GM12878 (cell line): ENCODE results near the gene BNC2.

Source experiments
- ETV6 ChIP-seq, 2 experiments: fragments of 450-650 bp in 1 of 2; IDR thresholded peaks in 1 of 2; conservative IDR thresholded peaks in 1 of 2; 2 replicates each; pipeline ENCODE4 v1.6.1; 2014; ENCODE audit warnings: antibody characterized with exemption in 1 of 2, borderline replicate concordance in 1 of 2, low read depth in 1 of 2, mild to moderate bottlenecking in 1 of 2, moderate library complexity in 1 of 2
- FOS ChIP-seq: IDR thresholded peaks from 3 replicates; pipeline ENCODE4 v1.6.1; 2011; ENCODE audit warnings: borderline replicate concordance; ENCODE audit not compliant: insufficient read length; ENCODE audit errors: extremely low read depth
- IKZF1 ChIP-seq: fragments of 450-650 bp; conservative IDR thresholded peaks from 2 replicates; pipeline ENCODE4 v1.6.1; 2017; ENCODE audit warnings: antibody characterized with exemption, mild to moderate bottlenecking
- NR2C1 ChIP-seq: fragments of 450-650 bp; IDR thresholded peaks from 2 replicates; pipeline ENCODE4 v1.6.1; 2017; ENCODE audit warnings: antibody characterized with exemption, mild to moderate bottlenecking, moderate library complexity
- PML ChIP-seq: IDR thresholded peaks from 2 replicates; pipeline ENCODE4 v1.6.1; 2012; ENCODE audit warnings: low read length, inconsistent platforms
- POLR2A ChIP-seq: IDR thresholded peaks from 2 replicates; pipeline ENCODE4 v1.6.1; 2011; ENCODE audit warnings: low read depth, mild to moderate bottlenecking, low read length
- RCOR1 ChIP-seq: conservative IDR thresholded peaks from 2 replicates; pipeline ENCODE4 v1.6.1; 2012; ENCODE audit warnings: low read depth, low read length, improper control_type of control experiment
- RFX5 ChIP-seq: IDR thresholded peaks from 2 replicates; pipeline ENCODE4 v1.6.1; 2011; ENCODE audit warnings: low read depth, low read length, improper control_type of control experiment
- TCF12 ChIP-seq: IDR thresholded peaks from 2 replicates; pipeline ENCODE4 v1.6.1; 2011; ENCODE audit warnings: low read depth, mild to moderate bottlenecking, low read length
- TF ChIP-seq, protein P1 (sequence below): IDR thresholded peaks from 2 replicates; pipeline ENCODE4 v1.6.1; 2012; ENCODE audit warnings: mild to moderate bottlenecking, low read depth, low read length
- TF ChIP-seq, protein P2 (sequence below), 3 experiments: IDR thresholded peaks in 2 of 3; conservative IDR thresholded peaks in 1 of 3; 2 replicates each; pipeline ENCODE4 v1.5.1; 2011; ENCODE audit warnings: low read depth in 3 of 3, low read length in 3 of 3, mild to moderate bottlenecking in 3 of 3, control low read depth in 2 of 3, moderate library complexity in 2 of 3, inconsistent platforms in 1 of 3, mixed read lengths in 1 of 3; ENCODE audit not compliant: control insufficient read depth in 2 of 3, insufficient read depth in 1 of 3; ENCODE audit errors: extremely low read depth in 1 of 3
- TF ChIP-seq, protein P3 (sequence below): fragments of 450-650 bp; IDR thresholded peaks from 2 replicates; pipeline ENCODE4 v1.6.1; 2016; ENCODE audit warnings: mild to moderate bottlenecking

DNA sequence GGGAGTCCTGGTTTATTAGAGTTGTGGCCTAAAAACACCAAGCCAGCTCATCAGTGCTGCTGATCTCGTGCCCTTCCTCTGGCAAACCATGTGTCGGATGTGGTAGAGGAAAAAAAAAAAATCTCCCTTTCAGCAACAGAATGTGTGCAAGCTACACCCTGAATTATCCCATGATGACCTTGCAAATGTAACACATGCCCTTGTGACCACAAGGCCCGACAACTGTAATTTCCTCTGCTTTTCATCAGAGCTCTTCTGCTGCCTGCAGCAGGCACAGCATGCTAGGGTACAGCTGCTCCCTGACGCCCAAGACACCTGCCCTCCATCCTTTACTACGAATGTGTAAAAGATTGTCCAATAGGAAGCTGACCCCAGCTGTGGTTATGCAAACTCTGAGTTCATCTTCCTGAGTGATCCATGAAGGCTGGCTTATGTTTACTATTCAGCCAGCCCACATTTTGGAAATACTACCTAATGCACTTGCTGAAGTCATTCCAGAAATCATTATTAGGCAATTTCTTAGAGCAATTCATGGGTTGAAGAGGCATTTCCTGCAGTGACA, 14.6 kb upstream of the BNC2 start:
- TF ChIP-seq FOS: no peak
- TF ChIP-seq TCF12: no peak
- no peak for TF ChIP-seq ETV6 (conservative IDR thresholded peaks at IDR 0.05 in 1 of 2, IDR thresholded peaks at IDR 0.05 in 1 of 2; ENCODE audit: borderline replicate concordance in 1 of 2, low read depth in 1 of 2)
- TF ChIP-seq PML: no peak
- TF ChIP-seq NR2C1: no peak
- TF ChIP-seq, protein P1, sequence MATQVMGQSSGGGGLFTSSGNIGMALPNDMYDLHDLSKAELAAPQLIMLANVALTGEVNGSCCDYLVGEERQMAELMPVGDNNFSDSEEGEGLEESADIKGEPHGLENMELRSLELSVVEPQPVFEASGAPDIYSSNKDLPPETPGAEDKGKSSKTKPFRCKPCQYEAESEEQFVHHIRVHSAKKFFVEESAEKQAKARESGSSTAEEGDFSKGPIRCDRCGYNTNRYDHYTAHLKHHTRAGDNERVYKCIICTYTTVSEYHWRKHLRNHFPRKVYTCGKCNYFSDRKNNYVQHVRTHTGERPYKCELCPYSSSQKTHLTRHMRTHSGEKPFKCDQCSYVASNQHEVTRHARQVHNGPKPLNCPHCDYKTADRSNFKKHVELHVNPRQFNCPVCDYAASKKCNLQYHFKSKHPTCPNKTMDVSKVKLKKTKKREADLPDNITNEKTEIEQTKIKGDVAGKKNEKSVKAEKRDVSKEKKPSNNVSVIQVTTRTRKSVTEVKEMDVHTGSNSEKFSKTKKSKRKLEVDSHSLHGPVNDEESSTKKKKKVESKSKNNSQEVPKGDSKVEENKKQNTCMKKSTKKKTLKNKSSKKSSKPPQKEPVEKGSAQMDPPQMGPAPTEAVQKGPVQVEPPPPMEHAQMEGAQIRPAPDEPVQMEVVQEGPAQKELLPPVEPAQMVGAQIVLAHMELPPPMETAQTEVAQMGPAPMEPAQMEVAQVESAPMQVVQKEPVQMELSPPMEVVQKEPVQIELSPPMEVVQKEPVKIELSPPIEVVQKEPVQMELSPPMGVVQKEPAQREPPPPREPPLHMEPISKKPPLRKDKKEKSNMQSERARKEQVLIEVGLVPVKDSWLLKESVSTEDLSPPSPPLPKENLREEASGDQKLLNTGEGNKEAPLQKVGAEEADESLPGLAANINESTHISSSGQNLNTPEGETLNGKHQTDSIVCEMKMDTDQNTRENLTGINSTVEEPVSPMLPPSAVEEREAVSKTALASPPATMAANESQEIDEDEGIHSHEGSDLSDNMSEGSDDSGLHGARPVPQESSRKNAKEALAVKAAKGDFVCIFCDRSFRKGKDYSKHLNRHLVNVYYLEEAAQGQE: no peak
- TF ChIP-seq IKZF1: no peak
- TF ChIP-seq, protein P2, sequence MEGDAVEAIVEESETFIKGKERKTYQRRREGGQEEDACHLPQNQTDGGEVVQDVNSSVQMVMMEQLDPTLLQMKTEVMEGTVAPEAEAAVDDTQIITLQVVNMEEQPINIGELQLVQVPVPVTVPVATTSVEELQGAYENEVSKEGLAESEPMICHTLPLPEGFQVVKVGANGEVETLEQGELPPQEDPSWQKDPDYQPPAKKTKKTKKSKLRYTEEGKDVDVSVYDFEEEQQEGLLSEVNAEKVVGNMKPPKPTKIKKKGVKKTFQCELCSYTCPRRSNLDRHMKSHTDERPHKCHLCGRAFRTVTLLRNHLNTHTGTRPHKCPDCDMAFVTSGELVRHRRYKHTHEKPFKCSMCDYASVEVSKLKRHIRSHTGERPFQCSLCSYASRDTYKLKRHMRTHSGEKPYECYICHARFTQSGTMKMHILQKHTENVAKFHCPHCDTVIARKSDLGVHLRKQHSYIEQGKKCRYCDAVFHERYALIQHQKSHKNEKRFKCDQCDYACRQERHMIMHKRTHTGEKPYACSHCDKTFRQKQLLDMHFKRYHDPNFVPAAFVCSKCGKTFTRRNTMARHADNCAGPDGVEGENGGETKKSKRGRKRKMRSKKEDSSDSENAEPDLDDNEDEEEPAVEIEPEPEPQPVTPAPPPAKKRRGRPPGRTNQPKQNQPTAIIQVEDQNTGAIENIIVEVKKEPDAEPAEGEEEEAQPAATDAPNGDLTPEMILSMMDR (IDR thresholded peaks at IDR 0.05 in 2 of 3, conservative IDR thresholded peaks at IDR 0.05 in 1 of 3; ENCODE audit: control insufficient read depth in 2 of 3, extremely low read depth in 1 of 3, insufficient read depth in 1 of 3, low read depth in 3 of 3, low read length in 3 of 3): no peak
- no peak for TF ChIP-seq POLR2A
- TF ChIP-seq, protein P3, sequence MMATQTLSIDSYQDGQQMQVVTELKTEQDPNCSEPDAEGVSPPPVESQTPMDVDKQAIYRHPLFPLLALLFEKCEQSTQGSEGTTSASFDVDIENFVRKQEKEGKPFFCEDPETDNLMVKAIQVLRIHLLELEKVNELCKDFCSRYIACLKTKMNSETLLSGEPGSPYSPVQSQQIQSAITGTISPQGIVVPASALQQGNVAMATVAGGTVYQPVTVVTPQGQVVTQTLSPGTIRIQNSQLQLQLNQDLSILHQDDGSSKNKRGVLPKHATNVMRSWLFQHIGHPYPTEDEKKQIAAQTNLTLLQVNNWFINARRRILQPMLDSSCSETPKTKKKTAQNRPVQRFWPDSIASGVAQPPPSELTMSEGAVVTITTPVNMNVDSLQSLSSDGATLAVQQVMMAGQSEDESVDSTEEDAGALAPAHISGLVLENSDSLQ: no peak
- TF ChIP-seq RCOR1: no peak
- no peak for TF ChIP-seq RFX5
